MG63 (cell line): ENCODE measurements around the gene PDE10A. TPM values are rescaled to one million over a fixed set of nuclear protein-coding genes. Genes with fewer than 3 reads are reported as not detected.
"Not testable (repeated sequence)": the region's sequence is repeated elsewhere in the genome, so short reads cannot be mapped to it uniquely, and the experiment has no call there.

Source experiments
- DNase-seq: peaks from one replicate; pipeline ENCODE4 v3.0.0-alpha.2; 2020
- H3K27me3 ChIP-seq: fragments of 250-450 bp; sonication (Bioruptor Pico); 2 replicates; pipeline ENCODE4 v1.5.1; 2020; ENCODE audit warnings: mild to moderate bottlenecking, moderate library complexity
- H3K36me3 ChIP-seq: fragments of 250-450 bp; sonication (Bioruptor Pico); 2 replicates; pipeline ENCODE4 v1.5.1; 2020; ENCODE audit warnings: mild to moderate bottlenecking, moderate library complexity
- H3K4me3 ChIP-seq: fragments of 250-450 bp; sonication (Bioruptor Pico); 2 replicates; pipeline ENCODE4 v1.5.1; 2020; ENCODE audit warnings: mild to moderate bottlenecking, moderate library complexity
- H3K9me3 ChIP-seq: fragments of 250-450 bp; sonication (Bioruptor Pico); 2 replicates; pipeline ENCODE4 v1.5.1; 2020; ENCODE audit warnings: mild to moderate bottlenecking, moderate library complexity
- total RNA-seq: library from RNA; depleted of rRNA; stranded (reverse); fragments of >200 nt; shearing (Covaris generic); gene quantifications from 2 replicates; pipeline ENCODE4 v1.2.3, GENCODE V29; 2014; ENCODE audit warnings: low replicate concordance

PDE10A gene
- total RNA-seq, 1 experiment from 2014 or later: 1.3 TPM

DNA sequence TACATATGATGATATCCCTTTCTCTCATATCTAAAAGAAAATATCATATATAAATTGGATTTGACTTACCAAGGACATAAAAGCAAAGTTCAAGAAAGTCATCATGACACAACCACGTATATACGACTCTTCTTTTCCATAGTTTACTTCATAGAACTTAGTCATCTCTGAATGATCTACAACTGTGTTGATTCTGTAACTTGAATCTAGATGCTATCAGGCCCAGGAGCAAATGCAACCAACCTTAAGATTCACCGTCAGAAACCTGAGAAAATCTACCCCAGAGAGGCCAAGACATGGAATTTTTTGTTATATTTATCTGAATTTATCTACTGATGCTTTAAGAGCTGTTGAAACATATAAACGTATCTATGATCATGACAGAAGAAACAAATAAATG is 165.6 kb downstream of the PDE10A start:
- H3K27me3 ChIP-seq: no peaks in the 10 kb centered on the region
- H3K36me3 ChIP-seq: no peaks in the 10 kb centered on the region
- DNase-seq: no peak
- no peaks in the 10 kb centered on the region; the same call in 1 of the 2 replicates for H3K9me3 ChIP-seq
- H3K4me3 ChIP-seq: no peak overlapping the region

- H3K27me3 ChIP-seq: no peaks in the 10 kb centered on the region
- H3K4me3 ChIP-seq: no peak overlapping the region
- H3K36me3 ChIP-seq: no peaks in the 10 kb centered on the region
- no peak for DNase-seq
- H3K9me3 ChIP-seq: no peaks in the 10 kb centered on the region; the same call in 1 of the 2 replicates
Measured at GRCh38 chr6:165488624-165489295, 174.3 kb downstream of the PDE10A start.

GRCh38 chr6:165487950-165488349 is 175.1 kb downstream of the PDE10A start:
- Histone ChIP-seq H3K4me3 (no peak overlapping the region), H3K36me3 (no peaks in the 10 kb centered on the region), H3K9me3 (no peaks in the 10 kb centered on the region; the same call in 1 of the 2 replicates), H3K27me3 (no peaks in the 10 kb centered on the region)
- no peak for DNase-seq

DNA sequence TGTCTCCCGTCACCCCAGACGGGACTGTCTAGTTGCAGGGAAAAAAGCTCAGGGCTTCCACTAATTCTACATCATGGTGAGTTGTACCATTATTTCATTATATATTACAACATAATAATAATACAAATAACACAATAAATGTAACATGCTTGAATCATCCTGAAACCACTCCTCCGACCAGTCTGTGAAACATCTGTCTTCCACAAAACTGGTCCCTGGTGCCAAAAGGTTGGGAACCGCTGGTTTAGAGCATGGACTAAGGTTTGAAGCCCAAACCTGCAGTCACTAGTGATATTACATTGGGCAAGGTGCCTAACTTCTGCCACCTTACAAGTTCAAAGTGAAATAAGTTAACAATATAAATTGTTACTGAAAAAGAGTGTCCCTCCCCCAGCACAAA is 175.7 kb downstream of the PDE10A start:
- DNase-seq: peak; percentile 35
- no peak overlapping the region for H3K4me3 ChIP-seq
- no peaks in the 10 kb centered on the region; the same call in 1 of the 2 replicates for H3K9me3 ChIP-seq
- H3K27me3 ChIP-seq: no peaks in the 10 kb centered on the region
- no peaks in the 10 kb centered on the region for H3K36me3 ChIP-seq

DNA sequence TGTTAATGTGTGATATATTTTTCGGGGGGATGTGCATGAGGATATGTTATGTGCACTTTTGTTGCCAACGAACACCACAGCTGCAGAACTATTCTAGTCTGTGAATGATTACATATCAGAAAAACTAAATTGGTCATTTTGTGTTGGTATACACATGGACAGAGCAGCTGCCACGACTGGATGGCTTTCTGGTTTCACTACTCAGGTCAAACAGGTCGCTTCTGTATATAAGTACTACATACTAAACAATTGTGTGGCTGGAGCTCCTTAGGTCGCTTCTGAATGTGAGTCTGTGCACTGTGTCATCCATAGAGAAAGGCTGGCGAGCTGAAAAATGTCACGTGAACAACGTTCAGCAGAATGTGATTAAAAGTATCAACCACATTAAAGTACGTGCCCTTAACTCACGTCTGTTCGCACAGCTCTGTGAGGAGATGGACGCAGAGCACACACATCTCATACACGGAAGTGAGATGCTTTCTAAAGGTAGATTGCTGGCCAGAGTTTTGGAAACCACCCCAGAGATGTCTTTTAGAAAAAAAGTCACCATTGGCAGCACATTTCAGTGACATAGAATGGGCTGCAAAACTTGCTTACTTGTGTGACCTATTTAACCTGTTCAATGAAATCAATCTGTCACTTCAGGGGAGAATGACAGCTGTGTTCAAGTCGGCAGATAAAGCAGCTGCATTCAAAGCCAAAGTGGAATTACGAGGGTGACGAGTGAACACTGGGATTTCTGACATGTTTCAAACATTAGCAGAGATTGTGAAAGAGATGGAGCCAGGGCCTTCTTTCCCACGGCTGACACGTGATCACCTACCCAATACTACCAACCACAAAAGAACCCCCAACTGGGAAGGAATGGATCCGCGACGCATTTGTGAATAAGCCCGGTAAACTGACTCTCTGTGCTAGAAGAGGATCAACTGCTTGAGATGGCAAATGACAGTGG is 176.6 kb downstream of the PDE10A start:
- no peaks in the 10 kb centered on the region; the same call in 1 of the 2 replicates for H3K9me3 ChIP-seq
- DNase-seq: no peak

DNA sequence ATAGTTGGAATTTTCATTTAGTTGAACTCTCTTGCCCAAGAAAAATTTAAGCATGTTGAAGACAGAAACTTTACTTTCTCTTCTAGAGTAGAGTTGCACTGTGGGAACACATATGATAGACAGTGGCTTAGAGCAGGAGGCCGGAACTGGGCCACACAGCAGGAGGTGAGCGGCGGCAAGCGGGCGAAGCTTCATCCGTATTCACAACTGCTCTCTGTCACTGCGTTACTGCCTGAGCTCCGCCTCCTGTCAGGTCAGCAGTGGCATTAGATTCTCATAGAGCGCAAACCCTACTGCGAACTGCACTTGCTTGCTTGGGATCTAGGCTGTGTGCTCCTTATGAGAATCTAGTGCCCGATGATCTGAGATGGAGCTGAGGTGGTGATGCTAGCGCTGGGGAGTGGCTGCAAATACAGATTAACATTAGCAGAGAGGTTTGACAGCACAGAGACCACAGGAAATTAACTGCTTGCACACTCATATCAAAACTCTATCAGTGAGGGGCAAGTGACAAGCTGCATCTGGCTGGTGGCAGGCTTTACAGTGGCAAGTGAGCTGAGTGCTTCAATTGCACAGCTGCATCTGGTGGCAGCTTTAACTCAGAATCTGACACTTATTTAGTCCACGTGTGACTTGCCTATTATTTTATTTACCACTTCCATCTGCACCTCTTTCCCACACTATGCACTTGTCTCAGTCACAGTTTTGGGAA is 178.7 kb downstream of the PDE10A start:
- no peaks in the 10 kb centered on the region for H3K36me3 ChIP-seq
- no peaks in the 10 kb centered on the region; the same call in 1 of the 2 replicates for H3K9me3 ChIP-seq
- DNase-seq: no peak
- no peaks in the 10 kb centered on the region for H3K27me3 ChIP-seq
- H3K4me3 ChIP-seq: no peak overlapping the region

More for the DNA sequence above, 176.6 kb downstream of the PDE10A start:
- Histone ChIP-seq H3K4me3 (no peak overlapping the region), H3K36me3 (no peaks in the 10 kb centered on the region), H3K27me3 (no peaks in the 10 kb centered on the region)

DNA sequence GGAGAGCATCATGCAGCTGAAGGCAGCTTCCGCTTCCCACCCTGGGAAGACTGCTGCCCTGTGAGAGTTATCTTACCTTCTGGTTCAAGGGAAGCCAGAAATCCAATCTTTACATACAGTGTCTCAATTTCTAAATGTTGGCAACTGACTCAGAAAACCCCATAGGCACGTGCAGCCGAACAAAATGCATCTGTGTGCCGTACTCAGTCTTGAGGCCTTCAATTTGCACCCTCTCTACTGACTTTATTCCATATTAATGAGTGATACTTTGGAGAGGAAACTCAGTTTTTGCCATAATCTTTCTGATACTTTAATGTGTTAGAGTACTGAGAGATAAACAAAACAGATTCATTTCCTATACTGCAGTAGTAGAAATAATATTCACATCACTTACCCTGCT is 181.1 kb downstream of the PDE10A start:
- H3K27me3 ChIP-seq: no peaks in the 10 kb centered on the region
- H3K4me3 ChIP-seq: no peak overlapping the region
- H3K36me3 ChIP-seq: no peaks in the 10 kb centered on the region
- H3K9me3 ChIP-seq: no peaks in the 10 kb centered on the region
- no peak for DNase-seq

DNA sequence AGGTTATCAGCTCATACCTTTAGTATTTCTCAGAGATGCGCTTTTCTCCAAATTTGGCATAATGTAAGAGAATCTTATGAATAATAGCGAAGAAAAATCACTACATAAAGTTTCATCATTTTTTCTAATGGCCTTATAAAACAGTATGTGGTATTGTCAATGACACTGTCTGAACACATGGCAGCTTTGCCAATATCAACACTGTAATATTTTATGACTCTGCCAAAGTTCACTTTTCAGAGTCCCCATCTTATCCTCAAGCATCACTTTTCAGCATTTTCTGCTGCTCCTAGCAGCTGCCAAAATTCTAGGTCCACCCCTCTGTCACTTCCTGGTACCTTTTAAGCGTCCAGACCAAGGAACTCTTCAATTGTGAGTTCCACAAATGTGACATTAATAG is 182.1 kb downstream of the PDE10A start:
- no peak for DNase-seq
- Histone ChIP-seq H3K36me3 (no peaks in the 10 kb centered on the region), H3K9me3 (no peaks in the 10 kb centered on the region), H3K4me3 (no peak overlapping the region), H3K27me3 (no peaks in the 10 kb centered on the region)

GRCh38 chr6:165478581-165478980 is 184.5 kb downstream of the PDE10A start:
- DNase-seq: no peak
- H3K4me3 ChIP-seq: no peak overlapping the region
- H3K27me3 ChIP-seq: no peaks in the 10 kb centered on the region
- H3K9me3 ChIP-seq: no peaks in the 10 kb centered on the region
- no peaks in the 10 kb centered on the region for H3K36me3 ChIP-seq

DNA sequence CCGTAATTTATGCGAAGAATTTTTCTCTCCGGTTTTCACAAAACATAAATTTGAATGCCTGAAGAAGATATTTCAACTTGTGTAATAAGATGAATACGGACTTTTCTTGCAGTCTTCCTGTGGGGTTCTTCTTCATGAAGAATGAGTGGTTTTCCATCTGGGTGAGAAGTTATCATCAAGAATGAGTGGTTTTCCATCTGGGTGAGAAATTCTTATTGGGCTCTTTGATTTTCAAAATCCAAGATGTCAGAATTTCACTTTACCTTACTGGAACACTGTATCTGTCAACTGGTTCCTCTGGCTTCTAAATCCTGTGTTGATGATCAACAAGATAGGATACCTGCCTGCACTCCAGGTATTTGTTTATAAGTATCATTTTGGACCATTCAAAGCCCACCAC is 193.6 kb downstream of the PDE10A start:
- Histone ChIP-seq H3K9me3 (no peaks in the 10 kb centered on the region), H3K4me3 (no peak overlapping the region), H3K36me3 (no peaks in the 10 kb centered on the region), H3K27me3 (no peaks in the 10 kb centered on the region)
- DNase-seq: no peak

DNA sequence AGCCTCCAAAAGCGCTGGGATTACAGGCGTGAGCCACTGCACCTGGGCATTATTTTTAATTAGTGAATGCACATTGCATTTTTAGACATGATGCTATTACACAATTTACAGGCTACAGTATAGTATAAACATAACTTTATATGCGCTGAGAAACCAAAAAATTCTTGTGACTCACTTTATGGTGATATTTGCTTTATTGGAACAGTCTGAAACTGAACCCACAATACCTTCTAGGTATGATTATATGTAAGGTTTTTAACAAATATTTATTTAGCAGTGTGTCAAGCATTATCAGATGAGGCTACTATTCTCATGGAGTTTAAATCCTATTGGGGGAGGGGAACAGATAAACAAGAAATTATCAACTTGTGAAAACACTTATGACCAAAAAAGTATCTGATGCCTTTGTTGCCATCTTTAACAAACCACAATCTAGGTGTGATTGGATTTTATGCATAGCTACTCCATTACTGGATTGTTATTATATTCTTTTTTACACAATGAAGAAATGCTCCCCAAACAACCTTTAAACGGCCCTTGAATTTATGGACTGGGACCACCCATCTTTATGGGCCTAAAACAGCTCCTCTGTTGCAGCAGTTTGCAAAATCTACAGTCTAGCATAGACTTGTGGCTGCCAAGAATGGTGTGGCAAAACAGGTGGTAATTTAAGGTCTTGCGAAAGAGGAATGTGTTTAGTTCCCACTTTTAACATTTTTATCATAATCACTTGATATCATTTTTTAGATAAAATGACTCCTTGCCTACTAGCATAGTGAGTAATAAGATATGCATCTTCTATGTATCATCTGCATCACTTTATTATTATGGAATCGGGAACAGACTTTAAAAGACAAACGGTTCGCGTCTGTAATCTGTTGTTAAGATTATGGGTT is 194.5 kb downstream of the PDE10A start:
- no peaks in the 10 kb centered on the region for H3K27me3 ChIP-seq
- H3K9me3 ChIP-seq: 0 out of 2 replicates have a peak, but pooled peaks cover 2% of the 10 kb centered on the region
- DNase-seq: no peak

GRCh38 chr6:165463499-165463898 is 199.5 kb downstream of the PDE10A start:
- not testable (repeated sequence) for H3K36me3 ChIP-seq, H3K4me3 ChIP-seq, H3K9me3 ChIP-seq, DNase-seq, H3K27me3 ChIP-seq

More for the DNA sequence above, 194.5 kb downstream of the PDE10A start:
- no peaks in the 10 kb centered on the region for H3K36me3 ChIP-seq
- H3K4me3 ChIP-seq: no peak overlapping the region

DNA sequence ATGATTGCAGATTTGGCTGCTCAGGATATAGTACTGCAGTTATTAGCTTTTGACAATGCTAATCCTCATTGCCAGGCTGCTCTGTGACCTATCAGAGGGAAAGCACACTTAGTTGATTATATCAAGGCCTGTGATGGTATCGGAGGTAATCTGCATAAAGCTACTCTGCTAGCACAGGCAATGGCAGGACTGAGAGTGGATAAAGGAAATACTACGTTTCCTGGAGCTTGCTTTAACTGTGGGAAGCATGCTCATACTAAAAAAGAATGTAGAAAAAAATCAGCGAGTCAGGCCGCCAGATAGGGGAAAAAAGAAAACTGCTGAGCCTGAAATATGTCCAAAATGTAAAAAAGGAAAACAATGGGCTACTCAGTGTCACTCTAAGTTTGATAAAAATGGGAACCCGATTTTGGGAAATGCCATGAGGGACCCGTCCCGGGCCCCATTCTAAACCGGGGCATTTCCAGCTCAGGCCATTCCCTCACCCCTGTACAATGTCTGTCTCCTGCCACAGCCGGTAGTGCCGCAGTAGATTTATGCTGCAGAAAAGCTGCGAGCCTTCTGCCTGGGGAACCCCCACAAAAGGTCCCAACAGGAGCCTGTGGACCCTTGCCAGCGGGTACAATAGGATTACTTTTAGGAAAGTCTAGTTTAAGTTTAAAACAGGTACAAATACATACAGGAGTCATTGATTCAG is 203.3 kb downstream of the PDE10A start:
- not testable (repeated sequence) for H3K27me3 ChIP-seq, DNase-seq, H3K4me3 ChIP-seq, H3K36me3 ChIP-seq, H3K9me3 ChIP-seq

DNA sequence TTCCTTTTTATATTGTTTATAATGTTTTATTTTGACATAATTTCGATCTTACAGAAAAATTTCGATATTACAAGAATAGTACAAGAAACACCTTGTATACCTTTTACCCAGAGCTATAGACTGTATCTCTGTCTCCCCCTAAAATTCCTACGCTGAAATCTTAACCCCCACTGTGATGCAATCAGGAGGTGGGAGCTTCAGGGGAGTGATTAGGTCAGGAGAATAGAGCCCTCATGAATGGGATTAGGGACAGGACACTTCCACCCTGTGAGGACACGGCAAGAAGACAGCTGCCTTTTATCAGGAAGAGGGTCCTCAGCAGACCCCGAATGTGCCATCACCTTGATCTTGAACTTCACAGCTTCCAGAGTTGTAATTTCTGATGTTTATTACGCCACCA is 204.9 kb downstream of the PDE10A start:
- no peak for DNase-seq
- no peak overlapping the region for H3K4me3 ChIP-seq
- H3K36me3 ChIP-seq: no peaks in the 10 kb centered on the region
- no peaks in the 10 kb centered on the region for H3K27me3 ChIP-seq
- no peaks in the 10 kb centered on the region for H3K9me3 ChIP-seq

- no peak for DNase-seq
- Histone ChIP-seq H3K9me3 (no peaks in the 10 kb centered on the region), H3K36me3 (no peaks in the 10 kb centered on the region), H3K27me3 (no peaks in the 10 kb centered on the region), H3K4me3 (no peak overlapping the region)
Measured at GRCh38 chr6:165456286-165456685, 206.8 kb downstream of the PDE10A start.

- no peaks in the 10 kb centered on the region for H3K9me3 ChIP-seq
- H3K27me3 ChIP-seq: no peaks in the 10 kb centered on the region
- no peak for DNase-seq
- no peak overlapping the region for H3K4me3 ChIP-seq
- H3K36me3 ChIP-seq: no peaks in the 10 kb centered on the region
Measured at GRCh38 chr6:165455488-165455887, 207.6 kb downstream of the PDE10A start.
